ENCODE measurements around the gene MYMK.
A peak's percentile ranks its signal among the peaks of the same experiment; 100 is the strongest.

Gene MYMK, protein sequence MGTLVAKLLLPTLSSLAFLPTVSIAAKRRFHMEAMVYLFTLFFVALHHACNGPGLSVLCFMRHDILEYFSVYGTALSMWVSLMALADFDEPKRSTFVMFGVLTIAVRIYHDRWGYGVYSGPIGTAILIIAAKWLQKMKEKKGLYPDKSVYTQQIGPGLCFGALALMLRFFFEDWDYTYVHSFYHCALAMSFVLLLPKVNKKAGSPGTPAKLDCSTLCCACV

DNA sequence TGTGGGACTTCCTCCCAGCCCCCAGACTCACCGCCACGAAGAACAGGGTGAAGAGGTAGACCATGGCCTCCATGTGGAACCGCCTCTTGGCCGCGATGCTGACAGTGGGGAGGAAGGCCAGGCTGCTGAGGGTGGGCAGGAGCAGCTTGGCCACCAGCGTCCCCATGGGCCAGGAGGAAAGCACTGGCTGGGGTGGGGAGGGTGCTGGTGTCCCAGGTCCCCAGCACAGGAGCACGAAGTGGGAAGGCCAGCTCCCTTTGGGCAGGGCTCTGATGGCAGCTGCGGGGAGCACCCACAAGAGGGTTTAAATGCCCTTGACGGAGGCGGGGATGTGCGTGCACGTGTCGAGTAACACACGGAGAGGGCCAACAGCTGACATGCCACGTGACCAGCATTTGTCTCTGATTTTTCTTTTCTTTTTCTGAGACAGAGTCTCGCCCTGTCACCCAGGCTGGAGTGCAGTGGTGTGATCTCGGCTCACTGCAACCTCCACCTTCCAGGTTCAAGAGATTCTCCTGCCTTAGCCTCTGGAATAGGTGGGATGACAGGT is at the start of gene MYMK:
TSS of gene MYMK (minus strand) at position 281 of the 550 bp plus-strand sequence. CDS start at position 166, 115 bp downstream.
- no peak for ATAC-seq
- TF ChIP-seq ZFP3 (CRISPR knock-in tag; IDR thresholded peaks at IDR 0.05) = no peak
- TF ChIP-seq BACH2 (CRISPR knock-in tag; IDR thresholded peaks at IDR 0.05; ENCODE audit: borderline replicate concordance) = no peak
- TF ChIP-seq, protein P1, sequence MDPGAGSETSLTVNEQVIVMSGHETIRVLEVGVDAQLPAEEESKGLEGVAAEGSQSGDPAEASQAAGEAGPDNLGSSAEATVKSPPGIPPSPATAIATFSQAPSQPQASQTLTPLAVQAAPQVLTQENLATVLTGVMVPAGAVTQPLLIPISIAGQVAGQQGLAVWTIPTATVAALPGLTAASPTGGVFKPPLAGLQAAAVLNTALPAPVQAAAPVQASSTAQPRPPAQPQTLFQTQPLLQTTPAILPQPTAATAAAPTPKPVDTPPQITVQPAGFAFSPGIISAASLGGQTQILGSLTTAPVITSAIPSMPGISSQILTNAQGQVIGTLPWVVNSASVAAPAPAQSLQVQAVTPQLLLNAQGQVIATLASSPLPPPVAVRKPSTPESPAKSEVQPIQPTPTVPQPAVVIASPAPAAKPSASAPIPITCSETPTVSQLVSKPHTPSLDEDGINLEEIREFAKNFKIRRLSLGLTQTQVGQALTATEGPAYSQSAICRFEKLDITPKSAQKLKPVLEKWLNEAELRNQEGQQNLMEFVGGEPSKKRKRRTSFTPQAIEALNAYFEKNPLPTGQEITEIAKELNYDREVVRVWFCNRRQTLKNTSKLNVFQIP (CRISPR knock-in tag; IDR thresholded peaks at IDR 0.05; ENCODE audit: borderline replicate concordance, low read depth) = no peak
- no peak for TF ChIP-seq OSR1 (CRISPR knock-in tag; IDR thresholded peaks at IDR 0.05)
- no peak for TF ChIP-seq TCF4 (CRISPR knock-in tag; IDR thresholded peaks at IDR 0.05; ENCODE audit: borderline replicate concordance)
- TF ChIP-seq SNAI2 (CRISPR knock-in tag; IDR thresholded peaks at IDR 0.05) = no peak
- TF ChIP-seq ZNF70 (CRISPR knock-in tag; IDR thresholded peaks at IDR 0.05) = no peak
- TF ChIP-seq TOX (CRISPR knock-in tag; IDR thresholded peaks at IDR 0.05; ENCODE audit: borderline replicate concordance) = no peak
- TF ChIP-seq PPARA (CRISPR knock-in tag; IDR thresholded peaks at IDR 0.05; ENCODE audit: borderline replicate concordance) = no peak
- no peak for TF ChIP-seq ZC3H10 (CRISPR knock-in tag; IDR thresholded peaks at IDR 0.05)
- no peak for TF ChIP-seq GLIS3 (CRISPR knock-in tag; IDR thresholded peaks at IDR 0.05)
- no peak for TF ChIP-seq ZNF565 (CRISPR knock-in tag; conservative IDR thresholded peaks at IDR 0.05; ENCODE audit: low read depth)
- TF ChIP-seq, protein P2, sequence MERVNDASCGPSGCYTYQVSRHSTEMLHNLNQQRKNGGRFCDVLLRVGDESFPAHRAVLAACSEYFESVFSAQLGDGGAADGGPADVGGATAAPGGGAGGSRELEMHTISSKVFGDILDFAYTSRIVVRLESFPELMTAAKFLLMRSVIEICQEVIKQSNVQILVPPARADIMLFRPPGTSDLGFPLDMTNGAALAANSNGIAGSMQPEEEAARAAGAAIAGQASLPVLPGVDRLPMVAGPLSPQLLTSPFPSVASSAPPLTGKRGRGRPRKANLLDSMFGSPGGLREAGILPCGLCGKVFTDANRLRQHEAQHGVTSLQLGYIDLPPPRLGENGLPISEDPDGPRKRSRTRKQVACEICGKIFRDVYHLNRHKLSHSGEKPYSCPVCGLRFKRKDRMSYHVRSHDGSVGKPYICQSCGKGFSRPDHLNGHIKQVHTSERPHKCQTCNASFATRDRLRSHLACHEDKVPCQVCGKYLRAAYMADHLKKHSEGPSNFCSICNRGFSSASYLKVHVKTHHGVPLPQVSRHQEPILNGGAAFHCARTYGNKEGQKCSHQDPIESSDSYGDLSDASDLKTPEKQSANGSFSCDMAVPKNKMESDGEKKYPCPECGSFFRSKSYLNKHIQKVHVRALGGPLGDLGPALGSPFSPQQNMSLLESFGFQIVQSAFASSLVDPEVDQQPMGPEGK (CRISPR knock-in tag; IDR thresholded peaks at IDR 0.05; ENCODE audit: borderline replicate concordance) = no peak
- no peak for TF ChIP-seq ISL1 (CRISPR knock-in tag; IDR thresholded peaks at IDR 0.05)

DNA sequence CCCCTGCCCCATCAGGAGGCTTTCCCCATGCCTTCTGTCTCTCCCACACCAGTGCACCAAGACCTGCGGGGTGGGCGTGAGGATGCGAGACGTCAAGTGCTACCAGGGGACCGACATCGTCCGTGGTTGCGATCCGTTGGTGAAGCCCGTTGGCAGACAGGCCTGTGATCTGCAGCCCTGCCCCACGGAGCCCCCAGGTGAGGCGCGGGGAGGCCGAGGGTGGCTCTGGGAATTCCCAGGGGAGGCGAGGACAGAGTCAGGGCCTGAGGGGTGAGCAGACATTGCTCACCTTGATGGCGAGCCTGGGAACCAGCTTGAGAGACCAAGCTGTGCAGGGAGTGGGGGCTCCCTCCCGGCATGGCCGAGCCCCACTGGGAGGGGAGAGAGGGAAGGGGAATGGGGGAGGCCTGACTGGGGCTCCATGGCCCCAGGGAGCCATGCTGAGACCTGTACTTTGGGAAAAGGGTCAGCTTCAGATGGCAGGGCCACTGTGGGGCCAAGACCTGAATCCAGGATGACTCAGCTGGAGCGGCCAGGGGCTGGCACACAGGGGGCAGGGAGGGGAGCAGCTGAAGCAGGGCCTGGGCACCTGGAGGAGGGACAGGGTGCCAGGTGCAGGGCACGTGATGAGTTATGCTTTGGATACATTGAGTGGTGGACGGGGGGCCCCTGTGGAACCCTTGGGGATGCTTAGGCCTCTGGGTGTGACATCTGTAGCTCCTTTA is 49.2 kb upstream of the MYMK start:
- TF ChIP-seq RARB (CRISPR knock-in tag; IDR thresholded peaks at IDR 0.05) = no peak
- no peak for TF ChIP-seq CSDC2 (CRISPR knock-in tag; IDR thresholded peaks at IDR 0.05)
- no peak for TF ChIP-seq ZFP30 (CRISPR knock-in tag; IDR thresholded peaks at IDR 0.05)
- no peak for TF ChIP-seq TCF4 (CRISPR knock-in tag; IDR thresholded peaks at IDR 0.05; ENCODE audit: borderline replicate concordance)
- no peak for ATAC-seq

DNA sequence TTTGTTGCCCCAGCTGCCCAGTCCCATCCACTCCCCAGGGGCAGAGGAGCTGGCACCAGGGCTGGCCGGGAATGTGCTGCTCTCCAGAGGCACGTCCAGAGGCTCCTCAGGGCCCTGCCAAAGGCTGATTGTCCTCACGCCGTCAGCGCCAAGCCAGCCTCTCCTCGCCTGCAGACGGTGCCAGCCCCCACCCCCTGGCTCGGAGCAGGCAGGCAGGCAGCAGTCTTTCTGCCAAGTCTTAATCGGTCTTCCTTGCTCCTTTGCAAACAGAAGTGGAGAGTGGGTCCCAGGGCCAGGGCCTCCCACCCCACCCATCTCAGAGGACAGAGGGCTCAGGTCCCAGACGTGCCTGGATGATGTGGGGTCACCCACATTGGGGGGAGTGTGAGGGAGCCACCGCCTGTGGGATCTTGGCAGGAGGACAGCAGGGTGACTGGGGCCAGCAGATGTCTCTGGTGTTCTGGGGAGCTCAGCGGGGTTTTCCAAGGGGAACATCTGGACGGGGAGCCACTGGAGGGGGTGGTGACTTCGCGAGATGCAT is 48.1 kb upstream of the MYMK start:
- ATAC-seq = peak; percentile 70
- TF ChIP-seq TCF4 (CRISPR knock-in tag; IDR thresholded peaks at IDR 0.05; ENCODE audit: borderline replicate concordance) = peak; percentile 52; the same call in 1 of the 2 replicates
- no peak for TF ChIP-seq BACH2 (CRISPR knock-in tag; IDR thresholded peaks at IDR 0.05; ENCODE audit: borderline replicate concordance)
- TF ChIP-seq, protein P3, sequence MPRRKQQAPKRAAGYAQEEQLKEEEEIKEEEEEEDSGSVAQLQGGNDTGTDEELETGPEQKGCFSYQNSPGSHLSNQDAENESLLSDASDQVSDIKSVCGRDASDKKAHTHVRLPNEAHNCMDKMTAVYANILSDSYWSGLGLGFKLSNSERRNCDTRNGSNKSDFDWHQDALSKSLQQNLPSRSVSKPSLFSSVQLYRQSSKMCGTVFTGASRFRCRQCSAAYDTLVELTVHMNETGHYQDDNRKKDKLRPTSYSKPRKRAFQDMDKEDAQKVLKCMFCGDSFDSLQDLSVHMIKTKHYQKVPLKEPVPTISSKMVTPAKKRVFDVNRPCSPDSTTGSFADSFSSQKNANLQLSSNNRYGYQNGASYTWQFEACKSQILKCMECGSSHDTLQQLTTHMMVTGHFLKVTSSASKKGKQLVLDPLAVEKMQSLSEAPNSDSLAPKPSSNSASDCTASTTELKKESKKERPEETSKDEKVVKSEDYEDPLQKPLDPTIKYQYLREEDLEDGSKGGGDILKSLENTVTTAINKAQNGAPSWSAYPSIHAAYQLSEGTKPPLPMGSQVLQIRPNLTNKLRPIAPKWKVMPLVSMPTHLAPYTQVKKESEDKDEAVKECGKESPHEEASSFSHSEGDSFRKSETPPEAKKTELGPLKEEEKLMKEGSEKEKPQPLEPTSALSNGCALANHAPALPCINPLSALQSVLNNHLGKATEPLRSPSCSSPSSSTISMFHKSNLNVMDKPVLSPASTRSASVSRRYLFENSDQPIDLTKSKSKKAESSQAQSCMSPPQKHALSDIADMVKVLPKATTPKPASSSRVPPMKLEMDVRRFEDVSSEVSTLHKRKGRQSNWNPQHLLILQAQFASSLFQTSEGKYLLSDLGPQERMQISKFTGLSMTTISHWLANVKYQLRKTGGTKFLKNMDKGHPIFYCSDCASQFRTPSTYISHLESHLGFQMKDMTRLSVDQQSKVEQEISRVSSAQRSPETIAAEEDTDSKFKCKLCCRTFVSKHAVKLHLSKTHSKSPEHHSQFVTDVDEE (CRISPR knock-in tag; IDR thresholded peaks at IDR 0.05) = peak; percentile 46; the same call in 1 of the 2 replicates

DNA sequence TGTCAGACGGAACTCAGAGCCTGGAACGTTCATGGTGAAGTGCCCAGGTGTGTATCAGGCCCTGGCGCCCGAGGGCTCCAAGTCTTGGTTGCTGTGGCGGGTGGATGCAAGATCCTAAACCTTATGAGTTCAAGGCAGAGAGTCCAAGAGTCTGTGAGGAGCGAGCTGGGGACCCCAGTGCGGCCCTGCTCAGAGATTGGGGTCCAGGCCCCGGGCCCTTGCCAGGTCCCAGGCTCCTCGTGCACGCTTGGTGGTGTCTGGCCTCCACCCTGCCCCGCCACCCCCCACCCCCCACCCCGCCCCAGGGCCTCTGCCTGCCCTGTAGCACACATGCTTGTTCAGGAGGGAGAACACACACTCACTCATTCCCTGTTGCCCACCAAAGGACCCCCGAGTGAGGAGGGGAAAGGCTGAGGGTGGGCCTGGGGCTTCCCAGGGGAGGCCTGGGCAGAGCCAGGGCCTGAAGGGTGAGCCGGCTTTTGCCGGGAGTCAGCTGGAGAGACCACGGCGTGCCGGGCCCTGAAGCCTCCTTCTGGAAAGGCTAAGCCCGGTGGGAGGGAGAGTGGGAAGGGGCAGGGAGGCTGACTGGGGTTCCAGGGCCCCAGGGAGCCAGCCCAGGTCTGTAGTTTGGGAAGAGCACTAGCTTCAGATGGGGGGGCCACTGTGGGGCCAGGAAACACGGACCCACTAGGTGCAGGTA is 47.3 kb upstream of the MYMK start:
- no peak for TF ChIP-seq ZNF70 (CRISPR knock-in tag; IDR thresholded peaks at IDR 0.05)
- TF ChIP-seq ESRRG (CRISPR knock-in tag; IDR thresholded peaks at IDR 0.05) = no peak
- no peak for TF ChIP-seq ZFP30 (CRISPR knock-in tag; IDR thresholded peaks at IDR 0.05)
- no peak for TF ChIP-seq ZNF565 (CRISPR knock-in tag; conservative IDR thresholded peaks at IDR 0.05; ENCODE audit: low read depth)
- TF ChIP-seq RARB (CRISPR knock-in tag; IDR thresholded peaks at IDR 0.05) = no peak
- TF ChIP-seq TCF4 (CRISPR knock-in tag; IDR thresholded peaks at IDR 0.05; ENCODE audit: borderline replicate concordance) = no peak
- no peak for TF ChIP-seq PPARA (CRISPR knock-in tag; IDR thresholded peaks at IDR 0.05; ENCODE audit: borderline replicate concordance)
- no peak for ATAC-seq

Data from SK-N-SH treated with all-trans-retinoic acid at 6 μM for 48 hours (cell line).